CD4-positive, alpha-beta T cell (primary cell): Measurements from ENCODE around the gene GDPD4. TPM values are rescaled to one million over a fixed set of nuclear protein-coding genes. Genes with fewer than 3 reads are reported as not detected.

ENCODE experiments used
- ATAC-seq: fragments of 200-7000 bp; cut with Tn5 transposase; one replicate; pipeline ENCODE4 v1.10.0; 2022; ENCODE audit warnings: mild to moderate bottlenecking; ENCODE audit not compliant: poor library complexity
- CTCF ChIA-PET: fragments of 350-600 bp; sonication (Branson Sonifier 250); formaldehyde crosslinking; loops from one replicate; lab custom pipeline; 2021; ENCODE audit warnings: antibody characterized with exemption, inconsistent platforms; lab: Charles Lee
- POLR2A ChIA-PET: fragments of 350-600 bp; sonication (Branson Sonifier 250); formaldehyde crosslinking; loops from one replicate; lab custom pipeline; 2021; ENCODE audit warnings: antibody characterized with exemption, inconsistent platforms; lab: Charles Lee
- DNase-seq, 14 experiments: peaks; one replicate each; pipeline ENCODE4 v3.0.0-alpha.2; 2013 to 2020; ENCODE audit warnings: mixed read lengths in 2 of 14
- H3K27ac ChIP-seq, 2 donors: one replicate each; pipeline versions ENCODE4 v1.5.1 to v1.7.0; 2013; ENCODE audit warnings: low read length in 2 of 2, low read depth in 1 of 2, mild to moderate bottlenecking in 1 of 2
- H3K27me3 ChIP-seq, 2 experiments: 1 replicate in 1 of 2; 2 replicates in 1 of 2; pipeline versions ENCODE4 v1.6.1 to v1.7.0; 2013; ENCODE audit warnings: low read length in 2 of 2, control low read depth in 1 of 2, mild to moderate bottlenecking in 1 of 2, moderate library complexity in 1 of 2; ENCODE audit not compliant: insufficient read depth in 2 of 2, control insufficient read depth in 1 of 2
- H3K36me3 ChIP-seq: one replicate; pipeline ENCODE4 v1.6.1; 2013; ENCODE audit warnings: low read length, control low read depth; ENCODE audit not compliant: insufficient read depth
- H3K4me1 ChIP-seq: one replicate; pipeline ENCODE4 v1.6.1; 2013; ENCODE audit warnings: low read length, control low read depth; ENCODE audit not compliant: insufficient read depth
- H3K4me3 ChIP-seq: one replicate; pipeline ENCODE4 v1.5.1; 2013; ENCODE audit warnings: mild to moderate bottlenecking, low read length, moderate library complexity
- H3K9me3 ChIP-seq, 2 experiments: 1 replicate in 1 of 2; 2 replicates in 1 of 2; pipeline versions ENCODE4 v1.6.1 to v1.7.0; 2013; ENCODE audit warnings: low read length in 2 of 2, mild to moderate bottlenecking in 2 of 2, control low read depth in 1 of 2, moderate library complexity in 1 of 2; ENCODE audit not compliant: control insufficient read depth in 1 of 2, insufficient read depth in 1 of 2
- H3K27ac Mint-ChIP-seq: one replicate; pipeline ENCODE4 v1.8.0; 2020; ENCODE audit warnings: mixed read lengths
- H3K27me3 Mint-ChIP-seq: one replicate; pipeline ENCODE4 v1.8.0; 2021; ENCODE audit warnings: mixed read lengths
- H3K36me3 Mint-ChIP-seq: one replicate; pipeline ENCODE4 v1.8.0; 2021; ENCODE audit warnings: low read depth, mixed read lengths
- H3K4me1 Mint-ChIP-seq: one replicate; pipeline ENCODE4 v1.8.0; 2021; ENCODE audit warnings: low read depth, mixed read lengths
- H3K4me3 Mint-ChIP-seq: one replicate; pipeline ENCODE4 v1.8.0; 2020; ENCODE audit warnings: mild to moderate bottlenecking, mixed read lengths
- H3K9me3 Mint-ChIP-seq: one replicate; pipeline ENCODE4 v1.8.0; 2020; ENCODE audit warnings: mixed read lengths
- CTCF ChIP-seq: fragments of 200-600 bp; IDR thresholded peaks from one replicate; pipeline ENCODE4 v1.8.0; 2022; ENCODE audit warnings: antibody characterized with exemption, mild to moderate bottlenecking
- intact Hi-C, 2 experiments: fragments of 100-400 bp; cut with DNase I in 1 of 2; cut with micrococcal nuclease in 1 of 2; formaldehyde crosslinking; loops; one replicate each; pipeline versions ENCODE4 v1.15.1 to v1.9.0; 2023 to 2025; cut with DNase I, micrococcal nuclease
- total RNA-seq, 174 experiments: library from RNA in 2 of 174; stranded (reverse) in 2 of 174; gene quantifications; one replicate each; pipeline ENCODE4 v1.2.3 and lab custom pipeline; 2021 to 2026

GDPD4 gene
- total RNA-seq, 2 experiments from 2014 or later: not detected

- H3K4me1 Mint-ChIP-seq: no peaks in the 10 kb centered on the region
- Histone ChIP-seq H3K27me3 (no peaks in the 10 kb centered on the region), H3K4me3 (no peak overlapping the region), H3K9me3 (no peaks in the 10 kb centered on the region), H3K36me3 (no peaks in the 10 kb centered on the region), H3K27ac (no peak overlapping the region), H3K4me1 (no peaks in the 10 kb centered on the region)
- no peaks in the 10 kb centered on the region for H3K27me3 Mint-ChIP-seq
- H3K27ac Mint-ChIP-seq: no peak overlapping the region
- H3K4me3 Mint-ChIP-seq: no peak overlapping the region
- DNase-seq (peak in 1 of 14 experiments; percentile 21), ATAC-seq (no peak)
- intact Hi-C loops: no loop called here
- ChIA-PET POLR2A (no interaction called here), CTCF (no interaction called here)
- H3K9me3 Mint-ChIP-seq: no peaks in the 10 kb centered on the region
- no peaks in the 10 kb centered on the region for H3K36me3 Mint-ChIP-seq
- TF ChIP-seq CTCF: no peak
These were observed 98.3 kb downstream of the GDPD4 start for GRCh38 chr11:77202941-77203900.

GRCh38 chr11:77201991-77202841 is 99.3 kb downstream of the GDPD4 start:
- intact Hi-C loops: no loop called here
- POLR2A ChIA-PET: no interaction called here

More at GRCh38 chr11:77201991-77202841, 99.3 kb downstream of the GDPD4 start:
- Mint-ChIP-seq H3K9me3 (no peaks in the 10 kb centered on the region), H3K27ac (no peak overlapping the region), H3K4me1 (no peaks in the 10 kb centered on the region), H3K36me3 (no peaks in the 10 kb centered on the region), H3K4me3 (no peak overlapping the region), H3K27me3 (no peaks in the 10 kb centered on the region)
- no peak for TF ChIP-seq CTCF
- H3K4me1 ChIP-seq: no peaks in the 10 kb centered on the region
- CTCF ChIA-PET: no interaction called here
- no peaks in the 10 kb centered on the region for H3K27me3 ChIP-seq
- H3K27ac ChIP-seq: no peak overlapping the region
- H3K36me3 ChIP-seq: no peaks in the 10 kb centered on the region
- peak in 1 of 14 experiments; percentile 20 for DNase-seq
- H3K9me3 ChIP-seq: no peaks in the 10 kb centered on the region
- no peak for ATAC-seq
- H3K4me3 ChIP-seq: no peak overlapping the region
